Gastrocnemius medialis (tissue), 4 donors: ENCODE measurements around the gene RARRES2.

ENCODE experiments used
- POLR2A ChIP-seq, 2 donors: fragments of 450-650 bp; IDR thresholded peaks; one replicate each; pipeline ENCODE4 v1.6.1; 2017; ENCODE audit warnings: antibody characterized with exemption in 2 of 2, mild to moderate bottlenecking in 2 of 2, moderate library complexity in 2 of 2
- TF ChIP-seq, protein P1 (sequence below), 5 experiments: fragments of 450-650 bp in 3 of 5; fragments of 200-600 bp in 2 of 5; sonication (generic) in 2 of 5; IDR thresholded peaks in 4 of 5; conservative IDR thresholded peaks in 1 of 5; 1 replicate in 4 of 5; 2 replicates in 1 of 5; pipeline ENCODE4 v1.5.1; 2016 to 2019; ENCODE audit warnings: antibody characterized with exemption in 5 of 5, mild to moderate bottlenecking in 3 of 5, moderate library complexity in 3 of 5

DNA sequence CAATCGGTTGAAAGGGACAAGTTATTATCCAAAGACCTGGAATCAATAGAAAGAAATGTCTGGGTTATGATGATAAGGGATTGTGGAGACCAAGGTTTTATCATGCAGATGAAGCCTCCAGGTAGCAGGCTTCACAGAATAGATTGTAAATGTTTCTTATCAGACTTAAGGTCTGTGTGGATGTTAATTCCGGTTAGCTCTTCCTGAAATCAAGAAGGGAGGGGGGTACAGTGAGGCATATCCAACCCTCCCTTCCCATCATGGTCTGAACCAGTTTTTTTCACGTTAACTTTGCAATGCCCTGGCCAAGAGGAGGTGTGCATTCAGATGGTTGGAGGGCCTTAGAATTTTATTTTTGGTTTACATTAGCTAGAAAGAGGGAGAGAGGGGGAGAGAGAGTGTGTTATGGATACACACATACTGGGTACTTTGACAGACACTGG is 28.0 kb downstream of the RARRES2 start:
- no peak for TF ChIP-seq POLR2A (IDR thresholded peaks at IDR 0.05)
- TF ChIP-seq, protein P1, sequence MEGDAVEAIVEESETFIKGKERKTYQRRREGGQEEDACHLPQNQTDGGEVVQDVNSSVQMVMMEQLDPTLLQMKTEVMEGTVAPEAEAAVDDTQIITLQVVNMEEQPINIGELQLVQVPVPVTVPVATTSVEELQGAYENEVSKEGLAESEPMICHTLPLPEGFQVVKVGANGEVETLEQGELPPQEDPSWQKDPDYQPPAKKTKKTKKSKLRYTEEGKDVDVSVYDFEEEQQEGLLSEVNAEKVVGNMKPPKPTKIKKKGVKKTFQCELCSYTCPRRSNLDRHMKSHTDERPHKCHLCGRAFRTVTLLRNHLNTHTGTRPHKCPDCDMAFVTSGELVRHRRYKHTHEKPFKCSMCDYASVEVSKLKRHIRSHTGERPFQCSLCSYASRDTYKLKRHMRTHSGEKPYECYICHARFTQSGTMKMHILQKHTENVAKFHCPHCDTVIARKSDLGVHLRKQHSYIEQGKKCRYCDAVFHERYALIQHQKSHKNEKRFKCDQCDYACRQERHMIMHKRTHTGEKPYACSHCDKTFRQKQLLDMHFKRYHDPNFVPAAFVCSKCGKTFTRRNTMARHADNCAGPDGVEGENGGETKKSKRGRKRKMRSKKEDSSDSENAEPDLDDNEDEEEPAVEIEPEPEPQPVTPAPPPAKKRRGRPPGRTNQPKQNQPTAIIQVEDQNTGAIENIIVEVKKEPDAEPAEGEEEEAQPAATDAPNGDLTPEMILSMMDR (IDR thresholded peaks at IDR 0.05 in 4 of 5, conservative IDR thresholded peaks at IDR 0.05 in 1 of 5): no peak
